ENCODE results near the gene ERRFI1. TPM values are rescaled to one million over a fixed set of nuclear protein-coding genes. Genes with fewer than 3 reads are reported as not detected.

Gene ERRFI1
- total RNA-seq, 2 experiments from 2014 or later = not detected

DNA sequence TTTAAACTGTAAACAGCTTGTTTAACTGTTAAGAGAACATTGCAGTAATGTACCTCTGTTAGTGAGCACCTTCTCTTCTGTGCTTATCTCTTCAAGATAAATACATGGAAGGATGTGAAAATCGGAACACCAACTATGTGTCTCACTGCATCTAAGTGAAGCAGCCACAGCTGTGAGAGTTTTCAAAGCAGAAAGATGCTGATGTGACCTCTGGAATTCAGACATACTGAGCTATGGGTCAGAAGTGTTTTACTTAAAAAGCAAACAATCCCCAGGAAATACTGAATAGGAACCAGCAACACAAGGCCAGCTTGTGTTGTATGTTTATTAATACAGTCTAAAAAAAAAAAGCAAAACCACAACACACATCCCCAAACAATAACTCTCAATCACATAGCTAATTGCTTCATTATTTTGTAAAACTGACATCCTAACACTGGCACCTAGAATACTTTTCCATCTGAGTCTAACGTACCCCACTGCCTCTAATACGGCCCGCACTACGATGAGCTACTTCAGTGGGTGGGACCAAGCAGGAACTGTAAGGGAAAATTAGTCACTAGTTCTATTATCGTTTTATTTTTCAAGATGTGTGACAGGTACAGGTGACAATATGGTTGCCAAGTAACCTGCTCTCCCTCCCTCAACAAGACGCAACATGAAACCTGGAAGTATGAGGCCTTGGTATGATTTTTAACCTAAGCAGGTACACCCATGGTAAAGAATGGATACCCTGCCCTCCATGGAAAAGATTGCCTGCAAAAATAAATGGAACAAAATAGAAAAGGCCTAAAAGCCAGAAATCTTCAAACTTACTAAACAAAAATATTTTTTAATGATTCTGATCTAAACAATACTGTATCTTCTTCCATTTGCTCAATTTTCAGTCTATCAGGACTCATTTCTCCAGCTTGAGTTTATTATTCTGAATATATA, 13.9 kb downstream of the ERRFI1 start:
- no peak for DNase-seq (ENCODE audit: low spot score)
- Histone ChIP-seq H3K9me2 (ENCODE audit: insufficient read depth, low read length) (no peaks in the 10 kb centered on the region), H3K27ac (ENCODE audit: low read depth, low read length, poor library complexity, severe bottlenecking) (no peak overlapping the region), H3K4me1 (ENCODE audit: insufficient read depth, low read length, poor library complexity, severe bottlenecking) (no peaks in the 10 kb centered on the region), H3K79me2 (ENCODE audit: insufficient read depth, low read depth, low read length) (no peaks in the 10 kb centered on the region), H3K4me3 (ENCODE audit: low read depth, low read length, poor library complexity, severe bottlenecking) (no peak overlapping the region), H3K4me2 (ENCODE audit: low read length) (no peak overlapping the region), H3K9me3 (ENCODE audit: low read length) (no peaks in the 10 kb centered on the region), H3K36me3 (ENCODE audit: insufficient read depth, low read length) (no peaks in the 10 kb centered on the region), H4K20me1 (ENCODE audit: insufficient read depth, low read length) (no peaks in the 10 kb centered on the region), H2AFZ (ENCODE audit: low read length) (no peak overlapping the region)
- POLR2A ChIA-PET = interaction anchor here (0.5 kb wide), 1 partner anchor 43 kb away, joined by 4 read pairs; no protein-coding TSS in a partner anchor
- TF ChIP-seq CTCF (conservative IDR thresholded peaks at IDR 0.05; ENCODE audit: low read length) = no peak
- TF ChIP-seq EZH2phosphoT487 (IDR thresholded peaks at IDR 0.05; ENCODE audit: borderline replicate concordance, low read depth, low read length) = no peak
- CTCF ChIA-PET (ENCODE audit: unreplicated experiment) = interaction anchor here (0.5 kb wide), 1 partner anchor 121 kb away, joined by 4 read pairs; no protein-coding TSS in a partner anchor
- no TSS peak for BruUV-seq (replicated peaks)
- intact Hi-C loops (cut with micrococcal nuclease; ENCODE audit: unreplicated experiment) = no loop called here

DNA sequence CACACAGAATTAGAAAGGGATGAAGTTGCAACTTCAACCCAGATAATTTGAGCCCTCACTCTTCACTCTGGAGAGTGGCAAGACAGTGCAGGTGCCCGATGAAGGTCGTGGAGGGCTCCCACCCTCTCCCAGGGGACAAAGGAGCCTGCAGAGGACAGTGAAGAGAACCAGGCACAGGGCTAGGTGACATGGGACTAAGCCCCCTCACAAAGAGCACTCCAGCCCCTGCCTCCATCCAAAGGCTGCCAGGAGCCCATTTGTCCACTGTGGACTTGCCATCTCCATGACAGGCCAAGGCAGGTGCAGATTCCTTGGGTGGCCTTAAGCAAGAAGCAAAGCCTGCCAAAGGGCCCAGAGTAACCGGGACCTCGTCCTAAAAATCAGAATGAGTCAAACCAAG, 15.1 kb downstream of the ERRFI1 start:
- no peaks in the 10 kb centered on the region for H4K20me1 ChIP-seq (ENCODE audit: insufficient read depth, low read length)
- TF ChIP-seq CTCF (conservative IDR thresholded peaks at IDR 0.05; ENCODE audit: low read length) = no peak
- TF ChIP-seq EZH2phosphoT487 (IDR thresholded peaks at IDR 0.05; ENCODE audit: borderline replicate concordance, low read depth, low read length) = no peak
- no peaks in the 10 kb centered on the region for H3K36me3 ChIP-seq (ENCODE audit: insufficient read depth, low read length)
- POLR2A ChIA-PET = no interaction called here
- H3K4me2 ChIP-seq (ENCODE audit: low read length) = no peak overlapping the region
- H3K4me1 ChIP-seq (ENCODE audit: insufficient read depth, low read length, poor library complexity, severe bottlenecking) = no peaks in the 10 kb centered on the region
- no TSS peak for BruUV-seq (replicated peaks)
- no peaks in the 10 kb centered on the region for H3K79me2 ChIP-seq (ENCODE audit: insufficient read depth, low read depth, low read length)
- H3K27ac ChIP-seq (ENCODE audit: low read depth, low read length, poor library complexity, severe bottlenecking) = no peak overlapping the region
- CTCF ChIA-PET (ENCODE audit: unreplicated experiment) = no interaction called here
- H3K9me3 ChIP-seq (ENCODE audit: low read length) = no peaks in the 10 kb centered on the region
- H2AFZ ChIP-seq (ENCODE audit: low read length) = no peak overlapping the region
- H3K9me2 ChIP-seq (ENCODE audit: insufficient read depth, low read length) = no peaks in the 10 kb centered on the region
- DNase-seq (ENCODE audit: low spot score) = no peak
- intact Hi-C loops (cut with micrococcal nuclease; ENCODE audit: unreplicated experiment) = no loop called here
- H3K4me3 ChIP-seq (ENCODE audit: low read depth, low read length, poor library complexity, severe bottlenecking) = no peak overlapping the region

- no peaks in the 10 kb centered on the region for H3K9me3 ChIP-seq (ENCODE audit: low read length)
- no peak for DNase-seq (ENCODE audit: low spot score)
- H3K36me3 ChIP-seq (ENCODE audit: insufficient read depth, low read length) = no peaks in the 10 kb centered on the region
- no peaks in the 10 kb centered on the region for H3K4me1 ChIP-seq (ENCODE audit: insufficient read depth, low read length, poor library complexity, severe bottlenecking)
- no peak overlapping the region for H3K4me3 ChIP-seq (ENCODE audit: low read depth, low read length, poor library complexity, severe bottlenecking)
- no peaks in the 10 kb centered on the region for H4K20me1 ChIP-seq (ENCODE audit: insufficient read depth, low read length)
- no peak overlapping the region for H3K27ac ChIP-seq (ENCODE audit: low read depth, low read length, poor library complexity, severe bottlenecking)
- H3K9me2 ChIP-seq (ENCODE audit: insufficient read depth, low read length) = no peaks in the 10 kb centered on the region
- H2AFZ ChIP-seq (ENCODE audit: low read length) = no peak overlapping the region
- ChIA-PET POLR2A (no interaction called here), CTCF (ENCODE audit: unreplicated experiment) (no interaction called here)
- no peak overlapping the region for H3K4me2 ChIP-seq (ENCODE audit: low read length)
- BruUV-seq (replicated peaks) = no TSS peak
- TF ChIP-seq EZH2phosphoT487 (IDR thresholded peaks at IDR 0.05; ENCODE audit: borderline replicate concordance, low read depth, low read length) (no peak), CTCF (conservative IDR thresholded peaks at IDR 0.05; ENCODE audit: low read length) (no peak)
- H3K79me2 ChIP-seq (ENCODE audit: insufficient read depth, low read depth, low read length) = no peaks in the 10 kb centered on the region
- intact Hi-C loops (cut with micrococcal nuclease; ENCODE audit: unreplicated experiment) = no loop called here
Measured at GRCh38 chr1:8010080-8010664, 15.9 kb downstream of the ERRFI1 start.
